Testis (tissue), 3 donors: ENCODE data around the gene CWC25. TPM values are rescaled to one million over a fixed set of nuclear protein-coding genes. Genes with fewer than 3 reads are reported as not detected.

Experiments used
- DNase-seq: peaks from one replicate; pipeline ENCODE4 v3.0.0-alpha.2; 2019
- H3K27ac ChIP-seq, 2 donors: fragments of 200-600 bp; sonication (generic); one replicate each; pipeline ENCODE4 v1.5.1; 2019
- H3K27me3 ChIP-seq: fragments of 200-600 bp; sonication (generic); one replicate; pipeline ENCODE4 v1.5.1; 2019
- H3K36me3 ChIP-seq: fragments of 200-600 bp; sonication (generic); one replicate; pipeline ENCODE4 v1.5.1; 2017; ENCODE audit warnings: low read depth; ENCODE audit errors: missing control alignments
- H3K4me1 ChIP-seq: fragments of 200-600 bp; sonication (generic); one replicate; pipeline ENCODE4 v1.5.1; 2019
- H3K4me3 ChIP-seq, 2 donors: fragments of 200-600 bp; sonication (generic); one replicate each; pipeline ENCODE4 v1.5.1; 2017 to 2019
- H3K9me3 ChIP-seq: fragments of 200-600 bp; sonication (generic); one replicate; pipeline ENCODE4 v1.5.1; 2017
- POLR2A ChIP-seq: fragments of 450-650 bp; IDR thresholded peaks from one replicate; pipeline ENCODE4 v1.6.1; 2017; ENCODE audit warnings: antibody characterized with exemption, mild to moderate bottlenecking, moderate library complexity
- WGBS, 2 donors: methylation state at CpG; one replicate each; pipeline ENCODE4 v1.1.5; 2018; 5-methylcytosine and 5-hydroxymethylcytosine counted together
- intact Hi-C: fragments of 100-400 bp; cut with DNase I; formaldehyde crosslinking; loops from one replicate; pipeline ENCODE4 v1.15.1; 2023; ENCODE audit warnings: low total_unique reads
- polyA plus RNA-seq: library from polyadenylated mRNA; stranded (reverse); fragments of 350-450 nt; fragmentation: Illumina TruSeq; extraction: RNeasy Lipid Tissue Mini Kit (QIAGEN cat#74804); gene quantifications from one replicate; pipeline ENCODE4 v1.2.3, GENCODE V29; 2014; ENCODE audit warnings: low read depth, low replicate concordance; ENCODE audit not compliant: insufficient read depth
- total RNA-seq, 2 donors: library from RNA; depleted of rRNA; stranded (reverse); fragments of >200 nt; gene quantifications; one replicate each; pipeline ENCODE4 v1.2.3, GENCODE V29; 2016
- TF ChIP-seq, protein P1 (sequence below), 3 experiments: fragments of 450-650 bp in 2 of 3; fragments of 200-600 bp in 1 of 3; sonication (generic) in 1 of 3; IDR thresholded peaks; one replicate each; pipeline ENCODE4 v1.5.1; 2016 to 2019; ENCODE audit warnings: antibody characterized with exemption in 3 of 3, mild to moderate bottlenecking in 2 of 3, moderate library complexity in 1 of 3

Gene CWC25
- total and polyA plus RNA-seq, 3 donors from 2014 or later, result 23.9 to 67.1 (median 41.9) TPM

DNA sequence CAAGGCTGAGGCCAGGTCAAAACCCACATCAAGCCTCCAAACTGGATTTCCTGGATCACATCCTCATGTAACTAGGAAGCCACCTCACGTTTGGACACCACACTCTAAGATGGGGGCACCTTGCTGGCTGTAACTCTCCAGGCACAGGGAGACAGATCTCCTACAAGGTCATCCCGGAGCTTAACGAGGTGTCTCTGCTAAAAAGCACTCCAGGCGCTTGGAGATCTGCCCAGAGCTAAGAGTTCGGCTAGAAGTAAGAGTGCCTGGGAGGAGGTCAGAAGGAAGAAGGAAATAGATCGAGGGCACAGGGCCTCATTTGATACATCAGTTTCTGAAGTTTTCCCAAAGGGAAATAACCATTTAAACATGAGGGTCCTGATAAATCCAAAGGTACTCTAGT, 56.7 kb downstream of the CWC25 start:
- WGBS, 2 donors, result 50 to 58% methylated on average over 6 of the region's 6 CpGs
- DNase-seq, result no peak
- H3K4me1 ChIP-seq, result no peaks in the 10 kb centered on the region
- H3K36me3 ChIP-seq, result no peaks in the 10 kb centered on the region
- no peak overlapping the region for H3K27ac ChIP-seq
- H3K4me3 ChIP-seq, result no peak overlapping the region
- no peaks in the 10 kb centered on the region for H3K9me3 ChIP-seq
- TF ChIP-seq, protein P1, sequence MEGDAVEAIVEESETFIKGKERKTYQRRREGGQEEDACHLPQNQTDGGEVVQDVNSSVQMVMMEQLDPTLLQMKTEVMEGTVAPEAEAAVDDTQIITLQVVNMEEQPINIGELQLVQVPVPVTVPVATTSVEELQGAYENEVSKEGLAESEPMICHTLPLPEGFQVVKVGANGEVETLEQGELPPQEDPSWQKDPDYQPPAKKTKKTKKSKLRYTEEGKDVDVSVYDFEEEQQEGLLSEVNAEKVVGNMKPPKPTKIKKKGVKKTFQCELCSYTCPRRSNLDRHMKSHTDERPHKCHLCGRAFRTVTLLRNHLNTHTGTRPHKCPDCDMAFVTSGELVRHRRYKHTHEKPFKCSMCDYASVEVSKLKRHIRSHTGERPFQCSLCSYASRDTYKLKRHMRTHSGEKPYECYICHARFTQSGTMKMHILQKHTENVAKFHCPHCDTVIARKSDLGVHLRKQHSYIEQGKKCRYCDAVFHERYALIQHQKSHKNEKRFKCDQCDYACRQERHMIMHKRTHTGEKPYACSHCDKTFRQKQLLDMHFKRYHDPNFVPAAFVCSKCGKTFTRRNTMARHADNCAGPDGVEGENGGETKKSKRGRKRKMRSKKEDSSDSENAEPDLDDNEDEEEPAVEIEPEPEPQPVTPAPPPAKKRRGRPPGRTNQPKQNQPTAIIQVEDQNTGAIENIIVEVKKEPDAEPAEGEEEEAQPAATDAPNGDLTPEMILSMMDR (IDR thresholded peaks at IDR 0.05), result no peak
- no peak for TF ChIP-seq POLR2A
- H3K27me3 ChIP-seq, result no peaks in the 10 kb centered on the region
- intact Hi-C loops, result no loop called here

GRCh38 chr17:38766341-38766740, 58.8 kb downstream of the CWC25 start:
- no peaks in the 10 kb centered on the region for H3K27me3 ChIP-seq
- no peak overlapping the region for H3K4me3 ChIP-seq
- 84 to 91% methylated on average over 5 of the region's 5 CpGs for WGBS, 2 donors
- TF ChIP-seq, protein P1 (IDR thresholded peaks at IDR 0.05), result no peak
- TF ChIP-seq POLR2A, result no peak
- DNase-seq, result no peak
- no peak overlapping the region for H3K27ac ChIP-seq
- H3K9me3 ChIP-seq, result no peaks in the 10 kb centered on the region
- intact Hi-C loops, result no loop called here
- no peaks in the 10 kb centered on the region for H3K4me1 ChIP-seq
- H3K36me3 ChIP-seq, result no peaks in the 10 kb centered on the region

- TF ChIP-seq POLR2A, result no peak
- TF ChIP-seq, protein P1 (IDR thresholded peaks at IDR 0.05), result no peak
- Histone ChIP-seq H3K36me3 (peaks cover 5% of the 10 kb centered on the region), H3K9me3 (no peaks in the 10 kb centered on the region)
These were observed 62.9 kb downstream of the CWC25 start for GRCh38 chr17:38762231-38762630.

DNA sequence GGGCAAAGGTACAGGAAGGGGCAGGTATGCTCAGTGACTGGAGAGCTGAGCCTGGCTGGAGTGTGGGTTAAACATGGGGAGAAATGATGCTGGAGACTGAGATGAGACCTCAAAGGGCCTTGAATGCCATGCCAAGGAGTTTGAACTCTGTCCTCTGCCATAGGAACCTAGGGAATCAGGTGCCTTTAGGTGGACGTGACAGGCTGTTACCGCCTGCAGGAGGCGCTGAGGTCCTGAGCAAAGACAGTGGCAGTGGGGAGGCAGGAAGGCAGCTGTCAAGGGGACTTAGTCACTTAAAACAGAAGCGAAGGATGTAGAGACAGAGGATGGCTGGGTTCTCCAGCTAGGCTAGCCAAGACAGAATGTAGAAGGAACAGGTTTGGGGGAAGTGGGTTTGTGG, 63.5 kb downstream of the CWC25 start:
- Histone ChIP-seq H3K9me3 (no peaks in the 10 kb centered on the region), H3K4me1 (no peaks in the 10 kb centered on the region), H3K27ac (no peak overlapping the region), H3K4me3 (no peak overlapping the region), H3K36me3 (peaks cover 5% of the 10 kb centered on the region), H3K27me3 (no peaks in the 10 kb centered on the region)
- 85 to 89% methylated on average over 4 of the region's 4 CpGs for WGBS, 2 donors
- intact Hi-C loops, result no loop called here
- no peak for TF ChIP-seq POLR2A
- TF ChIP-seq, protein P1 (IDR thresholded peaks at IDR 0.05), result no peak
- no peak for DNase-seq

More at GRCh38 chr17:38762231-38762630, 62.9 kb downstream of the CWC25 start:
- WGBS, 2 donors, result 73 to 88% methylated on average over 2 to 3 of the region's 3 CpGs
- H3K27me3 ChIP-seq, result no peaks in the 10 kb centered on the region
- intact Hi-C loops, result no loop called here
- H3K4me3 ChIP-seq, result no peak overlapping the region
- H3K4me1 ChIP-seq, result no peaks in the 10 kb centered on the region
- no peak overlapping the region for H3K27ac ChIP-seq
- no peak for DNase-seq

DNA sequence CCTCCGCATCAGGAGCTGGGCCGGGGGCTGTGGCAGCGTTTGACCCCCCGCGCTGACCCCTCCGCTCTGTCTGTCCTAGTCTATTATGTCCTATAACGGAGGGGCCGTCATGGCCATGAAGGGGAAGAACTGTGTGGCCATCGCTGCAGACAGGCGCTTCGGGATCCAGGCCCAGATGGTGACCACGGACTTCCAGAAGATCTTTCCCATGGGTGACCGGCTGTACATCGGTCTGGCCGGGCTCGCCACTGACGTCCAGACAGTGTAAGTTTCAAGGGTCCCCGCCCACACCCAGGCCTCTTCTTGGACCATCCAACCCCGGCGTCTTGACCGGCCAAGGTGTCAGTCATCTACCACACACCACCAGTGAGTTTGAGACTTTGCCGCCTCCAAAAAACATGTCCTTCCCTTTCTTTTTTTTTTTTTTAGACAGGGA, 72.0 kb downstream of the CWC25 start:
- no peak for DNase-seq
- Histone ChIP-seq H3K9me3 (no peaks in the 10 kb centered on the region), H3K36me3 (no peaks in the 10 kb centered on the region), H3K4me3 (peak overlapping the region; percentile 84 to 93), H3K4me1 (peaks cover 22% of the 10 kb centered on the region), H3K27me3 (no peaks in the 10 kb centered on the region), H3K27ac (peak overlapping the region; percentile 27 to 76)
- TF ChIP-seq, protein P1 (IDR thresholded peaks at IDR 0.05), result no peak
- no peak for TF ChIP-seq POLR2A
- intact Hi-C loops, result no loop called here
- WGBS, 2 donors, result 4 to 5% methylated on average over 18 to 21 of the region's 22 CpGs
